ENCODE data around the gene UBE2G2. TPM values are rescaled to one million over a fixed set of nuclear protein-coding genes. Genes with fewer than 3 reads are reported as not detected.

The UBE2G2 gene
- total and polyA plus RNA-seq, 2 donors (not counting 3 experiments of a cell fraction or from before 2014, with no cell fraction given), result 95.0 to 114 TPM

DNA sequence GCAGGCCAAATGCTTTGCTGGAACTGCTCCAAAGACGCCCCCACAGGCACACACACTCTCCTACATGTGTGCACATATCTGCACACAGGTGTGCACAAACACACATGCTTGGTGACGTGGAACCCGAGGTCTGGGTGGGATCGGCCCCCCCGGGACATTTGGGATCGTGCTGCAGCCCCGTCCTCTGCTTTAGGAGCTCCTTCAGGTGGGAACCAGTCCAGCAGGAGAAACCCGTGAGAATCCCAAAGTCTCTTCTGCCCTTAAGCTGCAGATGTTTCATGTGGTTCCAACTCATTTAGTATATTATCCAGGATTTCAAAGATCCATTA is 38.6 kb downstream of the UBE2G2 start:
- no peak for FAIRE-seq

More for the DNA sequence above, 38.6 kb downstream of the UBE2G2 start:
- Histone ChIP-seq H3K9me1 (replicated peaks; ENCODE audit: control insufficient read depth, extremely low read depth, insufficient read depth, low read length) (no peaks in the 10 kb centered on the region), H3K27me3 (ENCODE audit: control insufficient read depth in 2 of 2, insufficient read depth in 2 of 2, low read length in 2 of 2) (no peaks in the 10 kb centered on the region), H3K9ac (replicated peaks; ENCODE audit: extremely low read depth, insufficient read depth, low read length) (no peak overlapping the region), H3K79me2 (ENCODE audit: control insufficient read depth, insufficient read depth, low read length) (no peaks in the 10 kb centered on the region), H3K36me3 (ENCODE audit: control insufficient read depth in 2 of 2, extremely low read depth in 1 of 2, insufficient read depth in 2 of 2, low read length in 2 of 2) (no peaks in the 10 kb centered on the region), H2AFZ (ENCODE audit: low read depth, low read length) (no peak overlapping the region), H3K4me3 (replicated peaks in 1 of 3; ENCODE audit: insufficient read depth in 1 of 3, low read depth in 1 of 3, low read length in 3 of 3) (no peak overlapping the region), H3K4me2 (ENCODE audit: insufficient read depth, low read length) (no peak overlapping the region), H3K27ac (ENCODE audit: insufficient read depth, low read depth, low read length) (no peak overlapping the region), H3K4me1 (ENCODE audit: control insufficient read depth, extremely low read depth, insufficient read depth, low read length) (peaks cover 5% of the 10 kb centered on the region), H4K20me1 (replicated peaks; ENCODE audit: control insufficient read depth, extremely low read depth, insufficient read depth, low read length) (no peaks in the 10 kb centered on the region), H3K9me3 (replicated peaks; ENCODE audit: control insufficient read depth, insufficient read depth, low read length) (no peaks in the 10 kb centered on the region)
- POLR2A ChIA-PET, result no interaction called here
- no peak for DNase-seq (ENCODE audit: low read depth, low spot score)
- intact Hi-C loops (cut with micrococcal nuclease) (no loop called here), dilution Hi-C loops (cut with MboI; ENCODE audit: extremely low pct_ligation_motif_present, low sequenced_read_pairs) (no loop called here)
- BruUV-seq (replicated peaks), result no TSS peak
- CTCF ChIA-PET, result interaction anchor here (0.6 kb wide), 1 partner anchor 169 kb away, joined by 3 read pairs; no protein-coding TSS in a partner anchor
- TF ChIP-seq GATA2 (IDR thresholded peaks at IDR 0.05; ENCODE audit: insufficient read depth, insufficient read length, low read depth, low read length) (no peak), EZH2 (IDR thresholded peaks at IDR 0.05; ENCODE audit: borderline replicate concordance, low read depth, low read length, severe bottlenecking) (no peak), MYC (IDR thresholded peaks at IDR 0.05; ENCODE audit: low read depth, low read length) (no peak), FOS (IDR thresholded peaks at IDR 0.05; ENCODE audit: borderline replicate concordance, insufficient read depth, low read length) (no peak), JUN (IDR thresholded peaks at IDR 0.05; ENCODE audit: borderline replicate concordance, insufficient read depth, insufficient read length, low read depth) (no peak), POLR2A (IDR thresholded peaks at IDR 0.05; ENCODE audit: low read depth, low read length) (no peak), POLR2AphosphoS5 (IDR thresholded peaks at IDR 0.05; ENCODE audit: insufficient read depth, low read depth, low read length) (no peak)
- TF ChIP-seq, protein P1, sequence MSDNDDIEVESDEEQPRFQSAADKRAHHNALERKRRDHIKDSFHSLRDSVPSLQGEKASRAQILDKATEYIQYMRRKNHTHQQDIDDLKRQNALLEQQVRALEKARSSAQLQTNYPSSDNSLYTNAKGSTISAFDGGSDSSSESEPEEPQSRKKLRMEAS (IDR thresholded peaks at IDR 0.05; ENCODE audit: insufficient read depth, insufficient read length), result no peak
- TF ChIP-seq, protein P2, sequence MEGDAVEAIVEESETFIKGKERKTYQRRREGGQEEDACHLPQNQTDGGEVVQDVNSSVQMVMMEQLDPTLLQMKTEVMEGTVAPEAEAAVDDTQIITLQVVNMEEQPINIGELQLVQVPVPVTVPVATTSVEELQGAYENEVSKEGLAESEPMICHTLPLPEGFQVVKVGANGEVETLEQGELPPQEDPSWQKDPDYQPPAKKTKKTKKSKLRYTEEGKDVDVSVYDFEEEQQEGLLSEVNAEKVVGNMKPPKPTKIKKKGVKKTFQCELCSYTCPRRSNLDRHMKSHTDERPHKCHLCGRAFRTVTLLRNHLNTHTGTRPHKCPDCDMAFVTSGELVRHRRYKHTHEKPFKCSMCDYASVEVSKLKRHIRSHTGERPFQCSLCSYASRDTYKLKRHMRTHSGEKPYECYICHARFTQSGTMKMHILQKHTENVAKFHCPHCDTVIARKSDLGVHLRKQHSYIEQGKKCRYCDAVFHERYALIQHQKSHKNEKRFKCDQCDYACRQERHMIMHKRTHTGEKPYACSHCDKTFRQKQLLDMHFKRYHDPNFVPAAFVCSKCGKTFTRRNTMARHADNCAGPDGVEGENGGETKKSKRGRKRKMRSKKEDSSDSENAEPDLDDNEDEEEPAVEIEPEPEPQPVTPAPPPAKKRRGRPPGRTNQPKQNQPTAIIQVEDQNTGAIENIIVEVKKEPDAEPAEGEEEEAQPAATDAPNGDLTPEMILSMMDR (IDR thresholded peaks at IDR 0.05; ENCODE audit: extremely low read depth in 1 of 2, insufficient read depth in 1 of 2, low read depth in 1 of 2, low read length in 2 of 2), result no peak
